ENCODE data around the gene TMEM61.

The TMEM61 gene

GRCh38 chr1:55034476-55035133 lies 54.2 kb downstream of the TMEM61 start:
- no peaks in the 10 kb centered on the region for H3K27me3 ChIP-seq (ENCODE audit: insufficient read depth, low read length, poor library complexity, severe bottlenecking)
- no peaks in the 10 kb centered on the region for H3F3A ChIP-seq (ENCODE audit: low read depth)
- no peak overlapping the region for H3K4me3 ChIP-seq (ENCODE audit: low read length, poor library complexity, severe bottlenecking)
- TF ChIP-seq EZH2phosphoT487 (IDR thresholded peaks at IDR 0.05; ENCODE audit: borderline replicate concordance) (no peak), CTCF (conservative IDR thresholded peaks at IDR 0.05; ENCODE audit: low read length) (no peak)
- H3K79me2 ChIP-seq (ENCODE audit: insufficient read depth, low read length) = no peaks in the 10 kb centered on the region
- H4K20me1 ChIP-seq (ENCODE audit: insufficient read depth, low read length, poor library complexity, severe bottlenecking) = no peaks in the 10 kb centered on the region
- no peaks in the 10 kb centered on the region for H3K4me1 ChIP-seq (ENCODE audit: insufficient read depth, low read length, poor library complexity, severe bottlenecking)
- no peaks in the 10 kb centered on the region for H3K9me2 ChIP-seq (replicated peaks; ENCODE audit: low read depth, low read length)
- H3K9ac ChIP-seq (ENCODE audit: low read depth, low read length, poor library complexity, severe bottlenecking) = no peak overlapping the region
- no peaks in the 10 kb centered on the region for H3K36me3 ChIP-seq (ENCODE audit: insufficient read depth, low read length)
- no peaks in the 10 kb centered on the region for H3K9me3 ChIP-seq (ENCODE audit: insufficient read depth, low read depth, low read length)
- no peak overlapping the region for H2AFZ ChIP-seq (ENCODE audit: low read length)
- H3K4me2 ChIP-seq (ENCODE audit: low read depth, low read length, poor library complexity, severe bottlenecking) = no peak overlapping the region

- no peaks in the 10 kb centered on the region for H3K9me2 ChIP-seq (replicated peaks; ENCODE audit: low read depth, low read length)
- H3K27me3 ChIP-seq (ENCODE audit: insufficient read depth, low read length, poor library complexity, severe bottlenecking) = no peaks in the 10 kb centered on the region
- TF ChIP-seq EZH2phosphoT487 (IDR thresholded peaks at IDR 0.05; ENCODE audit: borderline replicate concordance) = no peak
- no peak for TF ChIP-seq CTCF (conservative IDR thresholded peaks at IDR 0.05; ENCODE audit: low read length)
- no peak overlapping the region for H3K4me3 ChIP-seq (ENCODE audit: low read length, poor library complexity, severe bottlenecking)
- H4K20me1 ChIP-seq (ENCODE audit: insufficient read depth, low read length, poor library complexity, severe bottlenecking) = no peaks in the 10 kb centered on the region
- no peaks in the 10 kb centered on the region for H3K36me3 ChIP-seq (ENCODE audit: insufficient read depth, low read length)
- no peaks in the 10 kb centered on the region for H3K9me3 ChIP-seq (ENCODE audit: insufficient read depth, low read depth, low read length)
- H3K9ac ChIP-seq (ENCODE audit: low read depth, low read length, poor library complexity, severe bottlenecking) = no peak overlapping the region
- H3K4me2 ChIP-seq (ENCODE audit: low read depth, low read length, poor library complexity, severe bottlenecking) = no peak overlapping the region
- no peaks in the 10 kb centered on the region for H3K79me2 ChIP-seq (ENCODE audit: insufficient read depth, low read length)
- H3F3A ChIP-seq (ENCODE audit: low read depth) = no peaks in the 10 kb centered on the region
- H3K4me1 ChIP-seq (ENCODE audit: insufficient read depth, low read length, poor library complexity, severe bottlenecking) = no peaks in the 10 kb centered on the region
- no peak overlapping the region for H2AFZ ChIP-seq (ENCODE audit: low read length)
Observed at GRCh38 chr1:55035904-55036303, 55.5 kb downstream of the TMEM61 start.

GRCh38 chr1:55037733-55038551 lies 57.5 kb downstream of the TMEM61 start:
- no peaks in the 10 kb centered on the region for H3K27me3 ChIP-seq (ENCODE audit: insufficient read depth, low read length, poor library complexity, severe bottlenecking)
- H2AFZ ChIP-seq (ENCODE audit: low read length) = no peak overlapping the region
- no peaks in the 10 kb centered on the region for H3K4me1 ChIP-seq (ENCODE audit: insufficient read depth, low read length, poor library complexity, severe bottlenecking)

More at GRCh38 chr1:55037733-55038551, 57.5 kb downstream of the TMEM61 start:
- no peaks in the 10 kb centered on the region for H4K20me1 ChIP-seq (ENCODE audit: insufficient read depth, low read length, poor library complexity, severe bottlenecking)
- no peak overlapping the region for H3K4me3 ChIP-seq (ENCODE audit: low read length, poor library complexity, severe bottlenecking)
- no peaks in the 10 kb centered on the region for H3F3A ChIP-seq (ENCODE audit: low read depth)
- H3K9ac ChIP-seq (ENCODE audit: low read depth, low read length, poor library complexity, severe bottlenecking) = no peak overlapping the region
- H3K4me2 ChIP-seq (ENCODE audit: low read depth, low read length, poor library complexity, severe bottlenecking) = no peak overlapping the region
- H3K9me3 ChIP-seq (ENCODE audit: insufficient read depth, low read depth, low read length) = no peaks in the 10 kb centered on the region
- no peaks in the 10 kb centered on the region for H3K79me2 ChIP-seq (ENCODE audit: insufficient read depth, low read length)
- H3K36me3 ChIP-seq (ENCODE audit: insufficient read depth, low read length) = no peaks in the 10 kb centered on the region
- TF ChIP-seq CTCF (conservative IDR thresholded peaks at IDR 0.05; ENCODE audit: low read length) = no peak
- no peak for TF ChIP-seq EZH2phosphoT487 (IDR thresholded peaks at IDR 0.05; ENCODE audit: borderline replicate concordance)
- no peaks in the 10 kb centered on the region for H3K9me2 ChIP-seq (replicated peaks; ENCODE audit: low read depth, low read length)
